ENCODE results near the gene KDM5C. TPM values are rescaled to one million over a fixed set of nuclear protein-coding genes. Genes with fewer than 3 reads are reported as not detected.

KDM5C gene
- total RNA-seq (100 to 1,000 TPM; 236 to 237 TPM), total RNA-seq (149 to 453 (median 286) reads per million in 172 experiments)
- 37.1 TPM for polyA plus RNA-seq (2013, experiment 1 of 2)
- 49.2 TPM for polyA plus RNA-seq (2013, experiment 2 of 2)

DNA sequence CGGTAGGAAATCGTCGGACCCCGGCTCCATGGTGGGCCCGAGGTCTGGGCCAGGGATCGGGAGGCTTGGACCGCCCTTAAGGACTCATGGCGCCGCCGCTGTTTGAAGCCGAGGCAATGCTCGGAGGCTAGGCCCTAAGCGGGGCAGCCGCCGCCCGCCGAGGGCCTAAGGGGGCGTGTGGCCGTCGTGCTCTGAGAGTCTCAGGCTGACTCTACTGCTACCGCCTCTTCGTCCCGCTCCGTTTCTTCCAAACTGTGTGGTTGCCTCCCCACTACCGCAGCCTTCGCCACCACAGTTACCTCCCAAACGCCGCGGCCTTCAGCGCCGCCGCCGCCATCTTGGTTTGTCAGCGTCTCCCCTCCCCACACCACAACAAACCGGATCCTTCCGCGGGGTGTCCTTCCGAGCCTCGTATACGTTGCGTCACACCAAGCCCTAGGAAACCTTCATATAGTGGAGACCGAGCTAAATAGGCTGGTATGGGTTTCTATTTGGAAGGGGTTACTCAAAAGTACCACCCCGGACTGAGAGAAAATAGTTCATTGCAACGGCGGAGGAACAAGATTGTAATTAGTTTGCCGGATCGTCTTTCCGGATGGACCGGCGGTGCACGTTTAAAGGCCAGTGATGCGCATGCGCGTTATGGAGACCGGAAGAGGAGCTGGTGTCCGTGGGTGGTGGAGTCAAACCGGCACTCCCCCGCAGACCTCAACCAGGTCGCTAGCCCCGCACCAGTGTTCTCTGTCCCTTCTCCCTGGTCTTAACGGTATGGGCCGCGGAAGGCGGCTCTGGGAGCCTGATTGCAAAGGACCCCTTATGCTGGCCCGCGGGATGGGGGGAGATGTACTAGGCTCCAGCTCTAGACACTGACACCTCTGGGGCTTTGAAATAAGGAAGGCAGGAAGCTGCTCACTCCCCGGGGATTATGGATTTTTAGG, at the start of gene KDM5C:
TSS of gene KDM5C (minus strand) at position 348 of the 938 bp plus-strand sequence. CDS start at position 30, 318 bp downstream.
- ChIA-PET CTCF (interaction anchor here (1.1 kb wide), 1 partner anchor 14 kb away, joined by 3 read pairs; no protein-coding TSS in a partner anchor), POLR2A (interaction anchor here (0.6 to 1.8 kb wide), 21 partner anchors 10 to 1582 kb away, joined by 3 to 21 read pairs (median 4); partner anchors contain the start of genes KANTR, MAGED2, RIBC1 and SMC1A)
- H3K4me1 ChIP-seq (ENCODE audit: insufficient read depth, low read length) = peaks cover 32% of the 10 kb centered on the region
- H3K9me3 ChIP-seq (ENCODE audit: control insufficient read depth in 1 of 2, insufficient read depth in 1 of 2, low read length in 2 of 2) = no peaks in the 10 kb centered on the region
- Mint-ChIP-seq H3K4me1 (ENCODE audit: low read depth) (peaks cover 38% of the 10 kb centered on the region), H3K27ac (peak within 1 kb of the TSS; percentile 95), H3K27me3 (no peaks in the 10 kb centered on the region), H3K9me3 (no peaks in the 10 kb centered on the region), H3K36me3 (ENCODE audit: low read depth) (peaks cover 41% of the 10 kb centered on the region), H3K4me3 (peak within 1 kb of the TSS; percentile 100)
- H3K36me3 ChIP-seq (ENCODE audit: insufficient read depth, low read length) = peaks cover 14% of the 10 kb centered on the region
- TF ChIP-seq CTCF (IDR thresholded peaks at IDR 0.05) = no peak
- intact Hi-C loops (cut with DNase I, micrococcal nuclease) = loop anchor here in 1 of 2 experiments (2.0 to 10.0 kb wide), 5 partner anchors 33 to 1937 kb away; partner anchors contain the start of genes PHF8, RIBC1, SMC1A and TSPYL2
- peak within 1 kb of the TSS; percentile 98 for H3K4me3 ChIP-seq (ENCODE audit: low read length)
- peak; percentile 68 to 94 (median 88) for DNase-seq
- peak within 1 kb of the TSS; percentile 89 to 91 for H3K27ac ChIP-seq (ENCODE audit: low read depth in 1 of 2, low read length in 2 of 2)
- no peaks in the 10 kb centered on the region for H3K27me3 ChIP-seq (ENCODE audit: control insufficient read depth in 1 of 2, insufficient read depth in 2 of 2, low read length in 2 of 2)
- peak; percentile 74 for ATAC-seq (ENCODE audit: poor library complexity)

DNA sequence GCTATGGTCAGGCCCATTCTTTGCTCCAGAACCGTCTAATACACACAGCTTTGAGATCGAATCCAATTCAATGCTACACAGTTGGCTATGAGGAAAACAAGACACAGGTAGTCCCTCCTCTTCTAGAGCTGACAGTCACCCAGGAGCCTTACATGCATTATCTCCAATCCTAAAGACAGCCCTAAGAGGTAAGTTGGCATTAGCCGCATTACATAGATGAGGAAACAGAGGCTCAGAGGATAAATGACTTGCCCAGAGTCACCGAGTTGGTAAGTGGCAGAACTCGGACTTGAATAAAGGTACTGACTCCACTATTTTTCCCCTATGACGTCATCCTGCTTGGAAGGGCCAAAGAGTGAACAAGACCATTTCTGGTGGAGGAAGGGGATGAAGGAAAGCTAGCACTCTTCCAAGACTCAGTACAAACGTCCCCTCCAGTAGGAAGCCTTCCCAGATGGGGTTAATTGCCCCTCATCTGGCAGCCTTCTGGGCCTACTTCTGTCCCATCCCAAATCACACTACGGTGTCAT, 47.9 kb upstream of the KDM5C start:
- H3K9me3 Mint-ChIP-seq = no peaks in the 10 kb centered on the region
- intact Hi-C loops (cut with DNase I, micrococcal nuclease) = no loop called here

More for the DNA sequence above, 47.9 kb upstream of the KDM5C start:
- Histone ChIP-seq H3K9me3 (ENCODE audit: control insufficient read depth in 1 of 2, insufficient read depth in 1 of 2, low read length in 2 of 2) (no peaks in the 10 kb centered on the region), H3K27me3 (ENCODE audit: control insufficient read depth in 1 of 2, insufficient read depth in 2 of 2, low read length in 2 of 2) (no peaks in the 10 kb centered on the region), H3K4me1 (ENCODE audit: insufficient read depth, low read length) (no peaks in the 10 kb centered on the region), H3K36me3 (ENCODE audit: insufficient read depth, low read length) (no peaks in the 10 kb centered on the region), H3K4me3 (ENCODE audit: low read length) (no peak overlapping the region), H3K27ac (ENCODE audit: low read depth in 1 of 2, low read length in 2 of 2) (no peak overlapping the region)
- POLR2A ChIA-PET = no interaction called here
- Mint-ChIP-seq H3K4me3 (no peak overlapping the region), H3K4me1 (ENCODE audit: low read depth) (no peaks in the 10 kb centered on the region), H3K36me3 (ENCODE audit: low read depth) (no peaks in the 10 kb centered on the region), H3K27ac (no peak overlapping the region), H3K27me3 (no peaks in the 10 kb centered on the region)
- no peak for TF ChIP-seq CTCF (IDR thresholded peaks at IDR 0.05)
- DNase-seq (no peak), ATAC-seq (ENCODE audit: poor library complexity) (no peak)
- CTCF ChIA-PET = no interaction called here

Measured in CD4-positive, alpha-beta T cell (primary cell).